Heart left ventricle (tissue), 16 donors: Measurements from ENCODE around the gene C11orf58. TPM values are rescaled to one million over a fixed set of nuclear protein-coding genes. Genes with fewer than 3 reads are reported as not detected.

ENCODE experiments used
- ATAC-seq, 4 donors: fragments of 200-7000 bp; cut with Tn5 transposase; one replicate each; pipeline ENCODE4 v1.9.1; 2020 to 2022; ENCODE audit warnings: moderate library complexity in 4 of 4, mild to moderate bottlenecking in 3 of 4, moderate number of reproducible peaks in 1 of 4
- DNase-seq, 5 donors: peaks; one replicate each; pipeline ENCODE4 v3.0.0-alpha.2; 2020
- H3K27ac ChIP-seq, 12 donors: fragments of 200-600 bp; sonication (generic) in 4 of 12; one replicate each; pipeline versions ENCODE4 v1.5.0 to v1.8.0; 2016 to 2022; ENCODE audit warnings: mild to moderate bottlenecking in 2 of 12
- H3K27me3 ChIP-seq, 9 donors: fragments of 200-600 bp; sonication (generic) in 2 of 9; one replicate each; pipeline versions ENCODE4 v1.5.1 to v1.8.0; 2016 to 2022; ENCODE audit warnings: mild to moderate bottlenecking in 3 of 9
- H3K36me3 ChIP-seq, 9 donors: fragments of 200-600 bp; sonication (generic) in 2 of 9; one replicate each; pipeline versions ENCODE4 v1.5.0 to v1.8.0; 2018 to 2022; ENCODE audit warnings: mild to moderate bottlenecking in 2 of 9
- H3K4me1 ChIP-seq, 12 donors: fragments of 200-600 bp; sonication (generic) in 4 of 12; one replicate each; pipeline versions ENCODE4 v1.5.0 to v1.8.0; 2016 to 2022; ENCODE audit warnings: mild to moderate bottlenecking in 3 of 12
- H3K4me3 ChIP-seq, 12 donors: fragments of 200-600 bp; sonication (generic) in 4 of 12; one replicate each; pipeline versions ENCODE4 v1.5.0 to v1.8.0; 2017 to 2022; ENCODE audit warnings: mild to moderate bottlenecking in 9 of 12, moderate library complexity in 4 of 12
- H3K9me3 ChIP-seq, 12 donors: fragments of 200-600 bp; sonication (generic) in 4 of 12; one replicate each; pipeline versions ENCODE4 v1.5.0 to v1.8.0; 2016 to 2022; ENCODE audit warnings: mild to moderate bottlenecking in 1 of 12
- CTCF ChIP-seq, 12 donors: fragments of 200-600 bp; sonication (generic) in 4 of 12; IDR thresholded peaks; one replicate each; pipeline versions ENCODE4 v1.5.0 to v1.8.0; 2018 to 2022; ENCODE audit warnings: antibody characterized with exemption in 12 of 12, mild to moderate bottlenecking in 5 of 12
- POLR2A ChIP-seq, 2 donors: fragments of 450-650 bp; IDR thresholded peaks; one replicate each; pipeline ENCODE4 v1.6.1; 2017; ENCODE audit warnings: antibody characterized with exemption in 2 of 2, mild to moderate bottlenecking in 2 of 2, moderate library complexity in 2 of 2
- WGBS, 4 donors: extraction: QIAGEN DNeasy Blood & Tissue Kit in 2 of 4; methylation state at CpG; one replicate each; pipeline versions ENCODE4 v1.1.5 to v1.1.7; 2013 to 2018; 5-methylcytosine and 5-hydroxymethylcytosine counted together
- intact Hi-C, 10 donors: fragments of 100-400 bp; cut with DNase I; formaldehyde crosslinking; loops; one replicate each; pipeline versions ENCODE4 v1.11.1 to v1.14.2; 2022
- polyA plus RNA-seq, 2 donors: library from polyadenylated mRNA; stranded (reverse); fragments of 200-250 nt; gene quantifications; one replicate each; pipeline ENCODE4 v1.2.3, GENCODE V29; 2013
- total RNA-seq, 9 donors: library from RNA; depleted of rRNA in 2 of 9; stranded (reverse); fragments of >200 nt in 2 of 9; fragmentation: NEBNext Ultra II Directional in 3 of 9; extraction: Animal tissue kit (Norgen Biotek cat#: 25700) in 3 of 9; gene quantifications; one replicate each; pipeline versions ENCODE4 v1.1.0 to v1.2.4, GENCODE V29; 2016 to 2023
- donor health status: ischemic (EF 13 %, LVEDD 7.1; RV severe dilation, severe dysfunction).
- donor health status: healthy with polysubstance abuse.
- donor health status: DM: no; HTN: yes; CAD: no.
- donor health status: DM: no; HTN: no; CAD: no.
- donor health status: ischemic (EF 25% LVEDD 6.9; RV normal size, moderate dysfunction).
- donor health status: ischemic (EF 25% LVEDD 5.7; RV mildly dilated, moderate dysfunction).
- donor health status: healthy.
- donor health status: DM: yes; HTN: yes; CAD: no.
- donor health status: ischemic (EF 35%, LVEDD 5.7; RV mildly dilated, moderate dysfunction).
- donor health status: nonischemic (EF 11% LVEDD 7.7; RV severe dilation, severe dysfunction).
- donor health status: DM: yes; HTN: yes; CAD: no.
- donor health status: PGD.
- donor health status: ischemic (EF 29% LVEDD 5.4; RV normal size, mild dysfunction).
- donor health status: nonischemic (EF 23%, LVEDD 6.1; RV moderate dilation, normal function).

The C11orf58 gene
- total and polyA plus RNA-seq, 11 donors, result 78.3 to 147 (median 110) TPM

- WGBS, 4 donors, result 77 to 91% (median 89%) methylated on average over 6 to 8 of the region's 8 CpGs
Observed at GRCh38 chr11:16778876-16779275, 40.4 kb downstream of the C11orf58 start.

GRCh38 chr11:16779436-16779835 is 41.0 kb downstream of the C11orf58 start:
- H3K27me3 ChIP-seq, result no peaks in the 10 kb centered on the region
- H3K36me3 ChIP-seq, result peaks cover 0 to 5% (median 0%) of the 10 kb centered on the region in 9 donors
- H3K4me1 ChIP-seq, result peaks cover 0 to 28% (median 8%) of the 10 kb centered on the region in 12 donors
- ATAC-seq (peak in 2 of 4 donors; percentile 36), DNase-seq (no peak)
- intact Hi-C loops, result no loop called here
- no peak overlapping the region for H3K27ac ChIP-seq
- TF ChIP-seq POLR2A (IDR thresholded peaks at IDR 0.05), result no peak
- 79 to 82% (median 80%) methylated on average over 6 to 8 of the region's 8 CpGs for WGBS, 4 donors
- H3K4me3 ChIP-seq, result no peak overlapping the region
- no peaks in the 10 kb centered on the region for H3K9me3 ChIP-seq

More at GRCh38 chr11:16778876-16779275, 40.4 kb downstream of the C11orf58 start:
- intact Hi-C loops, result no loop called here
- H3K27ac ChIP-seq, result no peak overlapping the region
- ATAC-seq, result no peak
- no peak for DNase-seq
- no peak overlapping the region for H3K4me3 ChIP-seq
- peaks cover 0 to 23% (median 2%) of the 10 kb centered on the region in 12 donors for H3K4me1 ChIP-seq
- H3K36me3 ChIP-seq, result peaks cover 0 to 5% (median 0%) of the 10 kb centered on the region in 9 donors
- H3K27me3 ChIP-seq, result no peaks in the 10 kb centered on the region
- H3K9me3 ChIP-seq, result no peaks in the 10 kb centered on the region
- TF ChIP-seq CTCF (IDR thresholded peaks at IDR 0.05) (no peak), POLR2A (IDR thresholded peaks at IDR 0.05) (no peak)

GRCh38 chr11:16780146-16780545 is 41.7 kb downstream of the C11orf58 start:
- H3K4me1 ChIP-seq, result peaks cover 0 to 34% (median 15%) of the 10 kb centered on the region in 12 donors
- H3K9me3 ChIP-seq, result no peaks in the 10 kb centered on the region
- ATAC-seq, result peak in 3 of 4 donors; percentile 19 to 44 (median 26)
- TF ChIP-seq CTCF (IDR thresholded peaks at IDR 0.05), result no peak
- no peak for TF ChIP-seq POLR2A (IDR thresholded peaks at IDR 0.05)
- H3K27me3 ChIP-seq, result no peaks in the 10 kb centered on the region
- H3K27ac ChIP-seq, result no peak overlapping the region
- peak in 1 of 5 donors; percentile 52 for DNase-seq
- intact Hi-C loops, result loop anchor here in 3 of 10 donors (10.0 kb wide), 3 partner anchors 105 to 725 kb away; no protein-coding TSS in a partner anchor
- WGBS, 4 donors, result 68 to 83% (median 76%) methylated on average over 1 to 2 of the region's 2 CpGs
- peaks cover 0 to 5% (median 0%) of the 10 kb centered on the region in 9 donors for H3K36me3 ChIP-seq
- no peak overlapping the region for H3K4me3 ChIP-seq

GRCh38 chr11:16780698-16781550 is 42.5 kb downstream of the C11orf58 start:
- H3K36me3 ChIP-seq, result peaks cover 0 to 5% (median 0%) of the 10 kb centered on the region in 9 donors
- H3K4me3 ChIP-seq, result no peak overlapping the region
- no peaks in the 10 kb centered on the region for H3K9me3 ChIP-seq
- DNase-seq, result no peak
- no peaks in the 10 kb centered on the region for H3K27me3 ChIP-seq
- H3K27ac ChIP-seq, result no peak overlapping the region
- intact Hi-C loops, result loop anchor here in 3 of 10 donors (10.0 kb wide), 3 partner anchors 104 to 724 kb away; no protein-coding TSS in a partner anchor
- 88 to 93% (median 89%) methylated on average over 19 of the region's 19 CpGs for WGBS, 4 donors
- TF ChIP-seq POLR2A (IDR thresholded peaks at IDR 0.05) (no peak), CTCF (IDR thresholded peaks at IDR 0.05) (no peak)
- H3K4me1 ChIP-seq, result peaks cover 0 to 34% (median 19%) of the 10 kb centered on the region in 12 donors
- no peak for ATAC-seq
